Prostate gland (tissue), 2 donors: ENCODE data around the gene DNM3. TPM values are rescaled to one million over a fixed set of nuclear protein-coding genes. Genes with fewer than 3 reads are reported as not detected.

ENCODE experiments used
- DNase-seq: peaks from one replicate; pipeline ENCODE4 v3.0.0-alpha.2; 2019; ENCODE audit warnings: low spot score
- H3K27ac ChIP-seq, 2 donors: fragments of 200-600 bp; sonication (generic); 2 replicates each; pipeline ENCODE4 v1.5.1; 2017 to 2019
- H3K27me3 ChIP-seq: fragments of 200-600 bp; sonication (generic); replicated peaks from 2 replicates; pipeline ENCODE4 v1.5.1; 2019; ENCODE audit not compliant: insufficient read depth
- H3K36me3 ChIP-seq, 2 donors: fragments of 200-600 bp; sonication (generic); 1 replicate in 1 of 2; 2 replicates in 1 of 2; pipeline versions ENCODE4 v1.5.1 to v1.8.1; 2017 to 2019
- H3K4me1 ChIP-seq: fragments of 200-600 bp; sonication (generic); replicated peaks from 2 replicates; pipeline ENCODE4 v1.5.1; 2019
- H3K4me3 ChIP-seq, 2 donors: fragments of 200-600 bp; sonication (generic); 2 replicates each; pipeline ENCODE4 v1.5.1; 2017 to 2019
- H3K9me3 ChIP-seq: fragments of 200-600 bp; sonication (generic); 2 replicates; pipeline ENCODE4 v1.5.1; 2017
- POLR2A ChIP-seq: fragments of 450-650 bp; IDR thresholded peaks from one replicate; pipeline ENCODE4 v1.6.1; 2016; ENCODE audit warnings: antibody characterized with exemption, mild to moderate bottlenecking
- POLR2AphosphoS5 ChIP-seq: sonication (generic); formaldehyde crosslinking; IDR thresholded peaks from one replicate; pipeline ENCODE4 v1.6.1; 2017; ENCODE audit warnings: antibody characterized with exemption
- WGBS: methylation state at CpG from one replicate; pipeline ENCODE4 v1.1.5; 2018; 5-methylcytosine and 5-hydroxymethylcytosine counted together
- intact Hi-C: fragments of 100-400 bp; cut with DNase I; formaldehyde crosslinking; loops from one replicate; pipeline ENCODE4 v1.14.2; 2022
- microRNA counts, 2 donors: library from miRNA; unstranded; fragments of <30 nt; microRNA quantifications; one replicate each; lab custom pipeline; 2016 to 2017
- microRNA-seq: library from miRNA; unstranded; fragments of <30 nt; microRNA quantifications from one replicate; pipeline ENCODE4, GENCODE V29; 2016
- small RNA-seq, 2 donors: library from RNA; depleted of rRNA; stranded (forward); fragments of <200 nt; gene quantifications; one replicate each; pipeline ENCODE3, GENCODE V24; 2016
- total RNA-seq, 2 donors: library from RNA; depleted of rRNA; stranded (reverse); fragments of >200 nt; gene quantifications; one replicate each; pipeline ENCODE4 v1.1.0, GENCODE V29; 2016
- TF ChIP-seq, protein P1 (sequence below), 4 experiments: fragments of 200-600 bp in 2 of 4; fragments of 450-650 bp in 2 of 4; sonication (generic) in 2 of 4; IDR thresholded peaks; 1 replicate in 3 of 4; 2 replicates in 1 of 4; pipeline ENCODE4 v1.5.1; 2016 to 2019; ENCODE audit warnings: antibody characterized with exemption in 4 of 4, mild to moderate bottlenecking in 2 of 4, moderate library complexity in 2 of 4

Gene DNM3
- total RNA-seq, 2 donors from 2014 or later, result 2.3 to 5.3 TPM

- Histone ChIP-seq H3K36me3 (no peaks in the 10 kb centered on the region), H3K4me3 (no peak overlapping the region), H3K27me3 (no peaks in the 10 kb centered on the region), H3K4me1 (no peaks in the 10 kb centered on the region), H3K9me3 (no peaks in the 10 kb centered on the region), H3K27ac (no peak overlapping the region)
- intact Hi-C loops, result no loop called here
- 32% methylated on average over 1 of the region's 1 CpG for whole genome bisulfite sequencing
- DNase-seq, result no peak
- TF ChIP-seq, protein P1, sequence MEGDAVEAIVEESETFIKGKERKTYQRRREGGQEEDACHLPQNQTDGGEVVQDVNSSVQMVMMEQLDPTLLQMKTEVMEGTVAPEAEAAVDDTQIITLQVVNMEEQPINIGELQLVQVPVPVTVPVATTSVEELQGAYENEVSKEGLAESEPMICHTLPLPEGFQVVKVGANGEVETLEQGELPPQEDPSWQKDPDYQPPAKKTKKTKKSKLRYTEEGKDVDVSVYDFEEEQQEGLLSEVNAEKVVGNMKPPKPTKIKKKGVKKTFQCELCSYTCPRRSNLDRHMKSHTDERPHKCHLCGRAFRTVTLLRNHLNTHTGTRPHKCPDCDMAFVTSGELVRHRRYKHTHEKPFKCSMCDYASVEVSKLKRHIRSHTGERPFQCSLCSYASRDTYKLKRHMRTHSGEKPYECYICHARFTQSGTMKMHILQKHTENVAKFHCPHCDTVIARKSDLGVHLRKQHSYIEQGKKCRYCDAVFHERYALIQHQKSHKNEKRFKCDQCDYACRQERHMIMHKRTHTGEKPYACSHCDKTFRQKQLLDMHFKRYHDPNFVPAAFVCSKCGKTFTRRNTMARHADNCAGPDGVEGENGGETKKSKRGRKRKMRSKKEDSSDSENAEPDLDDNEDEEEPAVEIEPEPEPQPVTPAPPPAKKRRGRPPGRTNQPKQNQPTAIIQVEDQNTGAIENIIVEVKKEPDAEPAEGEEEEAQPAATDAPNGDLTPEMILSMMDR (IDR thresholded peaks at IDR 0.05), result no peak
- TF ChIP-seq POLR2A (no peak), POLR2AphosphoS5 (no peak)
These were observed 619.6 kb downstream of the DNM3 start for GRCh38 chr1:172460887-172461315.

MicroRNAs encoded within 50 kb of the gene (microRNA counts, 767-probe panel; counts per million panel counts)
- microRNA hsa-miR-199a-3p+hsa-miR-199b-3p (lab: Ali Mortazavi, UCI) (6,145 to 6,808 counts per million in 2 donors), microRNA hsa-miR-199a-5p (lab: Ali Mortazavi, UCI) (3,940 to 4,067 counts per million in 2 donors), microRNA hsa-miR-214-3p (lab: Ali Mortazavi, UCI) (3,397 to 3,556 counts per million in 2 donors)

Small RNA genes lying within 50 kb of the gene (microRNA-seq; reads per million reads assigned to microRNA genes)
- gene MIR199A2, result 11.8 reads per million, percentile 53 among the genes with 10 or more reads in this experiment
- gene MIR3120, result not detected

Small RNA genes lying within 50 kb of the gene (small RNA-seq; reads per million reads assigned to genes)
- gene MIR199A2 (0.60 to 1.5 reads per million in 2 donors), gene RNU6-157P (0 reads per million in 2 donors)

Other genes with a start within 250 kb of the DNM3 start
- gene MYOCOS, start 219.3 kb upstream of the DNM3 start, total RNA-seq, result not detected
- 1 to 10 TPM; 3.7 to 5.7 TPM for gene MYOC, start 188.8 kb upstream of the DNM3 start, total RNA-seq
- gene VAMP4, start 99.4 kb upstream of the DNM3 start, total RNA-seq, result 10 to 100 TPM in 1 of 2 donors, 1 to 10 TPM in 1; 8.2 to 17.2 TPM
- gene METTL13, start 59.8 kb upstream of the DNM3 start, total RNA-seq, result 10 to 100 TPM; 25.5 to 49.8 TPM